Right atrium auricular region (tissue), 2 donors: ENCODE measurements around the gene IL31. TPM values are rescaled to one million over a fixed set of nuclear protein-coding genes. Genes with fewer than 3 reads are reported as not detected.

Experiments used
- DNase-seq: peaks from one replicate; pipeline ENCODE4 v3.0.0-alpha.2; 2019; ENCODE audit warnings: low spot score
- H3K27ac ChIP-seq, 2 donors: fragments of 200-600 bp; sonication (generic); 1 replicate in 1 of 2; 2 replicates in 1 of 2; pipeline ENCODE4 v1.5.1; 2016 to 2019
- H3K27me3 ChIP-seq, 2 donors: fragments of 200-600 bp; sonication (generic); one replicate each; pipeline versions ENCODE4 v1.5.1 to v1.6.0; 2017 to 2019
- H3K36me3 ChIP-seq: fragments of 200-600 bp; sonication (generic); one replicate; pipeline ENCODE4 v1.5.1; 2016
- H3K4me1 ChIP-seq, 2 donors: fragments of 200-600 bp; sonication (generic); one replicate each; pipeline versions ENCODE4 v1.5.1 to v1.6.0; 2017 to 2019
- H3K4me3 ChIP-seq, 2 donors: fragments of 200-600 bp; sonication (generic); 1 replicate in 1 of 2; 2 replicates in 1 of 2; pipeline ENCODE4 v1.5.1; 2017 to 2019; ENCODE audit warnings: mild to moderate bottlenecking in 1 of 2, moderate library complexity in 1 of 2
- H3K9me3 ChIP-seq, 2 donors: fragments of 200-600 bp; sonication (generic); one replicate each; pipeline ENCODE4 v1.5.1; 2019
- total RNA-seq, 2 donors: library from RNA; depleted of rRNA; stranded (reverse); fragments of >200 nt; gene quantifications; one replicate each; pipeline ENCODE4 v1.1.0, GENCODE V29; 2016
- TF ChIP-seq, protein P1 (sequence below), 2 donors: fragments of 200-600 bp; sonication (generic); IDR thresholded peaks; one replicate each; pipeline ENCODE4 v1.5.1; 2019; ENCODE audit warnings: antibody characterized with exemption in 2 of 2

Gene IL31
- total RNA-seq, 2 donors from 2014 or later: not detected

DNA sequence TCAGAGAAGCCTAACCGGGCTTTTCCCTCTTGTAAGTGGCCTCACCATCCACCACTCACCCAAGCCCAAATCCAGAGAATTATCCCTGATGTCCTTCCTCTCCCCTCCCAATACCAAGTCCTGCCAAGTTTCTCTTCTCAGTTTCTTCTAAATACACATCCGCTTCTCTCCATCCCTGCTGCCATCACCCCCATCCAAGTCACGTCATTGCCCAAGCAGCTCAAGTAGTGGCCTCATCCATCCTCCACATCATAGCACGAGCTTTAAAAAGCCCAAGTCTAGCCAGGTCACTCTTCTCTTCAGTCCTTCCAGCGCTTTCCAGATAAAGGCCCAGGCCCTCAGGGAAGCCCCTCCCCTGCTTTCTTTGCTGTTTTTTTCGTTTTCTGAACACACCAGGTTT lies 25.4 kb downstream of the IL31 start:
- H3K4me1 ChIP-seq: no peaks in the 10 kb centered on the region
- TF ChIP-seq, protein P1, sequence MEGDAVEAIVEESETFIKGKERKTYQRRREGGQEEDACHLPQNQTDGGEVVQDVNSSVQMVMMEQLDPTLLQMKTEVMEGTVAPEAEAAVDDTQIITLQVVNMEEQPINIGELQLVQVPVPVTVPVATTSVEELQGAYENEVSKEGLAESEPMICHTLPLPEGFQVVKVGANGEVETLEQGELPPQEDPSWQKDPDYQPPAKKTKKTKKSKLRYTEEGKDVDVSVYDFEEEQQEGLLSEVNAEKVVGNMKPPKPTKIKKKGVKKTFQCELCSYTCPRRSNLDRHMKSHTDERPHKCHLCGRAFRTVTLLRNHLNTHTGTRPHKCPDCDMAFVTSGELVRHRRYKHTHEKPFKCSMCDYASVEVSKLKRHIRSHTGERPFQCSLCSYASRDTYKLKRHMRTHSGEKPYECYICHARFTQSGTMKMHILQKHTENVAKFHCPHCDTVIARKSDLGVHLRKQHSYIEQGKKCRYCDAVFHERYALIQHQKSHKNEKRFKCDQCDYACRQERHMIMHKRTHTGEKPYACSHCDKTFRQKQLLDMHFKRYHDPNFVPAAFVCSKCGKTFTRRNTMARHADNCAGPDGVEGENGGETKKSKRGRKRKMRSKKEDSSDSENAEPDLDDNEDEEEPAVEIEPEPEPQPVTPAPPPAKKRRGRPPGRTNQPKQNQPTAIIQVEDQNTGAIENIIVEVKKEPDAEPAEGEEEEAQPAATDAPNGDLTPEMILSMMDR (IDR thresholded peaks at IDR 0.05): no peak
- H3K4me3 ChIP-seq: no peak overlapping the region
- no peak overlapping the region for H3K27ac ChIP-seq
- no peak for DNase-seq
- no peaks in the 10 kb centered on the region for H3K27me3 ChIP-seq
- no peaks in the 10 kb centered on the region for H3K9me3 ChIP-seq
- peaks cover 3% of the 10 kb centered on the region for H3K36me3 ChIP-seq

DNA sequence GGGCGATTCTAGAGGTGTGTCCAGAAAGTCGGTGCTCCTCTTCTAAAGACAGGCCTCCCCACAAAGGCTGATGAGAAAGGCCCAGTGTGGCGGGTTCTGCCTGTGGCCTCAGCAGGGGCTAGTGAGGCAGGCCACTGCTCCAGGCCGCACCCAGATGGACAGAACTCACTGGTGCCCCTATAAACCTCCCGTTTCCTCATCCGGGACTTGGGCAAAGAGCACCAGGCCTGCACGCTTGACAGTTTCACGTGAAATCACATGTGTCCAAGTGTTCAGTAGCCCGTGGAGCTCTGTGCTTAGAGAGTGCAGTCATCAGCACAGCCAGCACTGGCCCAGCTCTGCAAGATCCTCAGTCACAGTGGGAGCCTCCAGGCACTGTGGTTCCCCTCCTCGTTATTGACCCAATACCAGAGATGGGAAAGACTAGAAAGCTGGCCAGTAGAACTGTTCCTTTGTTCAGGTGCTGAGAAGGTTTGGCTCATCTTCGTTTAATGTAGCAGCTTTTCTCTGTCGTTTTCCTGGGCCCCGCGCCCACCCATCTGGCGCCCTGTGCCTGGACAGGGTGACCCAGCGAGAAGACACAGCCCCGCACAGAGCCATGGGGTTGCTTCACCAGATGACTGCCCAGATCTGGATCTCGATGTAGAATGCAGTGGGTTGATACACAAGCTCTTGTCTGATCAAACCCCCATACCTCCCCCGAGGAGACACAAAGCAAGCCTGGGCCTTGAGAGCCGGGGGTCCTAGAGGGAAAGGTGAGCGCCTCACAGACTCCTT lies 26.3 kb downstream of the IL31 start:
- DNase-seq: no peak
- no peaks in the 10 kb centered on the region for H3K4me1 ChIP-seq
- no peaks in the 10 kb centered on the region for H3K9me3 ChIP-seq
- TF ChIP-seq, protein P1 (IDR thresholded peaks at IDR 0.05): no peak
- no peak overlapping the region for H3K27ac ChIP-seq
- H3K4me3 ChIP-seq: no peak overlapping the region
- H3K27me3 ChIP-seq: no peaks in the 10 kb centered on the region
- H3K36me3 ChIP-seq: peaks cover 12% of the 10 kb centered on the region

DNA sequence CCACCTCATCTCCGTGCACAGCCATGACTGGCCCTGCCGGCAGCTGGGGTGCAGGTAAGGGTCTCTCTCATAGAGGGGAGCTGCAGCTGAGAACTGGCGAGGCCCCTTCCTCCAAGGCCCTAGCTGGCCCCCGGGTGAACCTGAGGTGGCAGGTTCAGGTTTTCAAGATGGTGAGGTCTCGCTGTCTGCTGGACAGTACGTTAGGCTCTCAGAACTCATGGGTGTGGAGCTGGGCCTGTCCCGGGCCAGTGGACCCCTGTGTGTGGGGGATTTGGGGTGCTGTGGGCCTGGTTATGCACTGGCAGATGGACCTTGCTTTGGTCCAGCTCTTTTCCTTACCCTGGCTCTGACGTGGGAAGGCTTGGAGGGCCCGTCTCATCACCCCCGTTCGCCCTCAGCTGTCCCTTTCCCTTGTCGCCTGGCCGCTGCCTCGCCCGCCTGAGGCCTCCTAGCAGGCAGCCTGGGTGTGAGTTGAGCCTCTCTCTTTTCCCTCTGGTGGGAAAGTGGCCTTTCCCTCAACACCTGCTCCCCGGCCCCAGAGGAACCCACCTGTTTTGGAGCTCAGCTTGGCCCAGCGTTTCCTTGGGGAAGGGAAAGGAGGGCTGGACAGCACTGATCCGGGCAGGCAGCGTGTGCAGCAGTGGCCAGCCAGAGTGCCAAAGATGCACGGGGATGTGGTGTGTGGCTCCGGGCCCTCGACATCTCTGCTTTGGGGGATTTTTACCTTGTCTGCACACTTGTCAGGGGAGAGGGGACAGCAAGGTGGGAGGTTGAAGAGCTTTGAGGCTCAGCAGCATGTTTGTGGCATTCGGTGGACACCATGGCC lies 28.3 kb downstream of the IL31 start:
- Histone ChIP-seq H3K27me3 (no peaks in the 10 kb centered on the region), H3K27ac (no peak overlapping the region), H3K36me3 (peaks cover 32% of the 10 kb centered on the region), H3K9me3 (no peaks in the 10 kb centered on the region), H3K4me1 (no peaks in the 10 kb centered on the region), H3K4me3 (no peak overlapping the region)
- no peak for DNase-seq
- TF ChIP-seq, protein P1 (IDR thresholded peaks at IDR 0.05): no peak

DNA sequence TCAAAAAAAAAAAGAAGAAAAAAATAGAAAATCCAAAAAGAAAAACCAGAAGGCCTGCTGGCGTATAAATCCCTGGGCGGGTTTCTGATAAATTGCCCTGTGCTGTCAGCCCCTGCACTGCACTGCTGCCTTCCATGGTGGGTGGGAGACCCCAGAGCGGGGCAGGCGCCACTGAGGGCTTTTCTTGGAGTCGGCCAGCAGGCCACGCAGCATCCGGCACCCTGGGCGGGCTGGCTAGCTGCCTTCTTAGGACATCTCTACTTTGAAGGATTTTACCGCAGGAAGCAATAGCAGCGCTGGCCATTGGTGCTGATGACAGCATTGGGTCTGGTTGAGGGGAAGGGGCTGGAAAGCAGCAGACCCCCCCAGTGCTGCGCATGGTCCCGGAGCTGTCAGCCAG lies 29.1 kb downstream of the IL31 start:
- no peak overlapping the region for H3K4me3 ChIP-seq
- no peaks in the 10 kb centered on the region for H3K27me3 ChIP-seq
- no peaks in the 10 kb centered on the region for H3K9me3 ChIP-seq
- no peak for DNase-seq
- H3K36me3 ChIP-seq: peaks cover 37% of the 10 kb centered on the region
- TF ChIP-seq, protein P1 (IDR thresholded peaks at IDR 0.05): no peak
- no peak overlapping the region for H3K27ac ChIP-seq
- H3K4me1 ChIP-seq: no peaks in the 10 kb centered on the region

DNA sequence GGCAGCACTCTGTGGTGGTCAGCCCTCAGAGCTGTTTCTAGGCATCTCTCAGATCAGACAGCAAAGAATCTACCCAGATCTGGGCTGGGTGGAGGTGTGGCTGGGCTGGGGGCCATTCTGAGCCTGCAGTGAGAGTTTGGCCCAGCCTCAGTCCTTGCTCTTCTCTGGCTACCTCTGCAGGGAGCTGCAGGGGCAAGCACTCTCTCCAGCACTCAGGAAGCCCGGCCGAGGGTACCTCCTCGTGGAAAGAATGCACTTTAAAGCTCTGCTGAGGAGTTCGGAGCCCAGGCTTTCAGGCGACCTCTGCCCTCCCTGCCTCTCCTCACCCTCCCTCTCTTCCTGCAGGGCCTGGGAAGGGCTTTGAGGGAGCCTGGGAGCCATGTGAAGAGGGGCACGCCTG lies 31.2 kb downstream of the IL31 start:
- no peaks in the 10 kb centered on the region for H3K27me3 ChIP-seq
- no peak for DNase-seq
- peaks cover 52% of the 10 kb centered on the region for H3K36me3 ChIP-seq
- no peaks in the 10 kb centered on the region for H3K9me3 ChIP-seq
- TF ChIP-seq, protein P1 (IDR thresholded peaks at IDR 0.05): no peak
- no peak overlapping the region for H3K4me3 ChIP-seq
- no peaks in the 10 kb centered on the region for H3K4me1 ChIP-seq
- H3K27ac ChIP-seq: no peak overlapping the region
